Measurements from ENCODE around the gene PTPRN.

The PTPRN gene

GRCh38 chr2:219286436-219287115 is 22.6 kb downstream of the PTPRN start:
- DNase-seq, result no peak

- DNase-seq, result no peak
These were observed 23.2 kb downstream of the PTPRN start for GRCh38 chr2:219285894-219286425.

GRCh38 chr2:219285373-219285735 is 23.8 kb downstream of the PTPRN start:
- no peak for DNase-seq

GRCh38 chr2:219284501-219285372 is 24.5 kb downstream of the PTPRN start:
- DNase-seq, result no peak

GRCh38 chr2:219282943-219283581 is 26.1 kb downstream of the PTPRN start:
- no peak for DNase-seq

- DNase-seq, result no peak
These were observed 26.8 kb downstream of the PTPRN start for GRCh38 chr2:219282375-219282774.

GRCh38 chr2:219281588-219281987 is 27.6 kb downstream of the PTPRN start:
- DNase-seq, result no peak

- no peak for DNase-seq
These were observed 28.6 kb downstream of the PTPRN start for GRCh38 chr2:219280651-219281050.

GRCh38 chr2:219279916-219280516 is 29.2 kb downstream of the PTPRN start:
- DNase-seq, result no peak

GRCh38 chr2:219279151-219279915 is 29.9 kb downstream of the PTPRN start, which contains the start of gene DNAJB2:
DNAJB2 (plus strand) TSS chr2:219279366; CDS start chr2:219279834, 468 bp downstream.
- DNase-seq, result peak; percentile 98

- DNase-seq, result no peak
These were observed 30.5 kb downstream of the PTPRN start for GRCh38 chr2:219278655-219279150.

GRCh38 chr2:219277703-219278654 is 31.2 kb downstream of the PTPRN start:
- DNase-seq, result peak; percentile 92

GRCh38 chr2:219274361-219274921 is 34.8 kb downstream of the PTPRN start:
- DNase-seq, result no peak

- no peak for DNase-seq
These were observed 35.3 kb downstream of the PTPRN start for GRCh38 chr2:219273937-219274336.

GRCh38 chr2:219272995-219273394 is 36.2 kb downstream of the PTPRN start:
- no peak for DNase-seq

- no peak for DNase-seq
These were observed 36.8 kb downstream of the PTPRN start for GRCh38 chr2:219272356-219272755.

- DNase-seq, result no peak
These were observed 38.2 kb downstream of the PTPRN start for GRCh38 chr2:219271021-219271420.

GRCh38 chr2:219270055-219270372 is 39.2 kb downstream of the PTPRN start:
- no peak for DNase-seq

- no peak for DNase-seq
These were observed 39.7 kb downstream of the PTPRN start for GRCh38 chr2:219269362-219270054.

GRCh38 chr2:219268294-219268693 is 40.9 kb downstream of the PTPRN start:
- DNase-seq, result no peak
